Pancreas (tissue), 10 donors: ENCODE results near the gene DLG2. TPM values are rescaled to one million over a fixed set of nuclear protein-coding genes. Genes with fewer than 3 reads are reported as not detected.

Source experiments
- ATAC-seq, 4 donors: fragments of 200-7000 bp; cut with Tn5 transposase; one replicate each; pipeline versions ENCODE4 v1.8.0 to v1.9.1; 2020; ENCODE audit warnings: mild to moderate bottlenecking in 4 of 4, moderate library complexity in 4 of 4
- DNase-seq, 6 donors: peaks; one replicate each; pipeline ENCODE4 v3.0.0-alpha.2; 2020
- FAIRE-seq: peaks from 2 replicates; lab custom pipeline; 2012; peaks lifted over from hg19 to GRCh38; lab: Jason Lieb, UNC
- H3K27ac ChIP-seq, 4 donors: fragments of 200-600 bp; sonication (generic); 1 replicate in 3 of 4; 2 replicates in 1 of 4; pipeline versions ENCODE4 v1.5.0 to v1.8.0; 2020
- H3K27me3 ChIP-seq, 4 donors: fragments of 200-600 bp; one replicate each; pipeline ENCODE4 v1.8.0; 2021
- H3K36me3 ChIP-seq, 3 donors: fragments of 200-600 bp; sonication (generic) in 1 of 3; one replicate each; pipeline versions ENCODE4 v1.5.0 to v1.8.0; 2020 to 2021
- H3K4me1 ChIP-seq, 3 donors: fragments of 200-600 bp; one replicate each; pipeline ENCODE4 v1.8.0; 2021
- H3K4me3 ChIP-seq, 4 donors: fragments of 200-600 bp; sonication (generic) in 2 of 4; one replicate each; pipeline versions ENCODE4 v1.5.0 to v1.8.0; 2020 to 2021
- H3K9me3 ChIP-seq, 4 donors: fragments of 200-600 bp; one replicate each; pipeline ENCODE4 v1.8.0; 2021
- WGBS, 2 donors: extraction: QIAGEN DNeasy Blood & Tissue Kit; methylation state at CpG; one replicate each; pipeline ENCODE4 v1.1.7; 2013; 5-methylcytosine and 5-hydroxymethylcytosine counted together
- intact Hi-C, 3 donors: fragments of 100-400 bp; cut with DNase I; formaldehyde crosslinking; loops; one replicate each; pipeline versions ENCODE4 v1.11.1 to v1.14.2; 2022
- polyA plus RNA-seq, 2 donors: library from polyadenylated mRNA; stranded (reverse); fragments of 200-250 nt; gene quantifications; one replicate each; pipeline ENCODE4 v1.2.3, GENCODE V29; 2013
- total RNA-seq, 6 donors: library from RNA; stranded (reverse); fragmentation: NEBNext Ultra II Directional in 4 of 6; extraction: Animal tissue kit (Norgen Biotek cat#: 25700) in 4 of 6; gene quantifications; one replicate each; pipeline versions ENCODE4 v1.2.1 to v1.2.4, GENCODE V29; 2021 to 2023
- TF ChIP-seq, protein P1 (sequence below), 4 donors: fragments of 200-600 bp; sonication (generic) in 3 of 4; IDR thresholded peaks; one replicate each; pipeline versions ENCODE4 v1.5.0 to v1.8.0; 2021; ENCODE audit warnings: antibody characterized with exemption in 4 of 4
- donor health status: healthy with polysubstance abuse.
- donor health status: DM: no; HTN: no; CAD: no; lungs with moderate emphysema.
- donor health status: DM: no; HTN: no; CAD: no.
- donor health status: control.
- donor health status: control.
- donor health status: Bipolar disorder and iron deficiency.
- donor health status: DM: yes; HTN: yes; CAD: no.
- donor health status: DM: no; HTN: no; CAD: no.
- donor health status: DM: no; HTN: no; CAD: no.
- donor health status: DM: yes; HTN: yes; CAD: no.

Gene DLG2
- total and polyA plus RNA-seq, 8 donors: 1.2 to 5.4 (median 3.6) TPM

DNA sequence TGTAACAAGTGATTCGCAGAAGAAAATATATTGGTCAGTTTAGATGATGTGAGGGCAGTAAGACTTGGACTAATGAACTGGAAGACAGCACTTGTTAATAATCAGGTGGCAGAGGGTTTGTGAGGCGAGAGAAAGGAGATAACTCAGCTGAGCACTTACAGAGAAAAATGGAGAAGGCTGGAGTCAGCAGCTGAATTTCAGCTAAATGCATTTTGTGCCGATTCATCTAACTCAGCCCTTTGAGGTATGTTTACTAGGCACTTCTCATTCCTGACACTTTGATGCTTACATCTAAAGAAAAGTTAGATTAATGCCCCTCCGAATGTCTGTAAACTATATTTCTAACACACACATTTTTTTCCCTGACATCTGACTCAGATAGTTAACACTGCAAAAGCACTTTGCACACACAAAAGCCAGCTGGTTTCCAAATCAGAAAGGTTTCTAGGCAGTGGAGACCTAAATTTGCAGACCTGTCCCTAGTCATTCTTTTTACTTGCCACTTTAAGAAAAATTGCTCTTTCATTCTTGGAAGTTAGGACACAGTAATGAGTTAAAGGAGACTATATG lies 1481.4 kb downstream of the DLG2 start:
- DNase-seq (no peak), ATAC-seq (peak in 1 of 4 donors; percentile 8), FAIRE-seq (no peak)
- no peaks in the 10 kb centered on the region for H3K36me3 ChIP-seq
- H3K4me3 ChIP-seq: no peak overlapping the region
- no peaks in the 10 kb centered on the region for H3K4me1 ChIP-seq
- 38 to 44% methylated on average over 4 of the region's 4 CpGs for WGBS, 2 donors
- intact Hi-C loops: no loop called here
- H3K9me3 ChIP-seq: no peaks in the 10 kb centered on the region
- H3K27ac ChIP-seq: no peak overlapping the region
- H3K27me3 ChIP-seq: no peaks in the 10 kb centered on the region
- TF ChIP-seq, protein P1, sequence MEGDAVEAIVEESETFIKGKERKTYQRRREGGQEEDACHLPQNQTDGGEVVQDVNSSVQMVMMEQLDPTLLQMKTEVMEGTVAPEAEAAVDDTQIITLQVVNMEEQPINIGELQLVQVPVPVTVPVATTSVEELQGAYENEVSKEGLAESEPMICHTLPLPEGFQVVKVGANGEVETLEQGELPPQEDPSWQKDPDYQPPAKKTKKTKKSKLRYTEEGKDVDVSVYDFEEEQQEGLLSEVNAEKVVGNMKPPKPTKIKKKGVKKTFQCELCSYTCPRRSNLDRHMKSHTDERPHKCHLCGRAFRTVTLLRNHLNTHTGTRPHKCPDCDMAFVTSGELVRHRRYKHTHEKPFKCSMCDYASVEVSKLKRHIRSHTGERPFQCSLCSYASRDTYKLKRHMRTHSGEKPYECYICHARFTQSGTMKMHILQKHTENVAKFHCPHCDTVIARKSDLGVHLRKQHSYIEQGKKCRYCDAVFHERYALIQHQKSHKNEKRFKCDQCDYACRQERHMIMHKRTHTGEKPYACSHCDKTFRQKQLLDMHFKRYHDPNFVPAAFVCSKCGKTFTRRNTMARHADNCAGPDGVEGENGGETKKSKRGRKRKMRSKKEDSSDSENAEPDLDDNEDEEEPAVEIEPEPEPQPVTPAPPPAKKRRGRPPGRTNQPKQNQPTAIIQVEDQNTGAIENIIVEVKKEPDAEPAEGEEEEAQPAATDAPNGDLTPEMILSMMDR (IDR thresholded peaks at IDR 0.05): no peak

DNA sequence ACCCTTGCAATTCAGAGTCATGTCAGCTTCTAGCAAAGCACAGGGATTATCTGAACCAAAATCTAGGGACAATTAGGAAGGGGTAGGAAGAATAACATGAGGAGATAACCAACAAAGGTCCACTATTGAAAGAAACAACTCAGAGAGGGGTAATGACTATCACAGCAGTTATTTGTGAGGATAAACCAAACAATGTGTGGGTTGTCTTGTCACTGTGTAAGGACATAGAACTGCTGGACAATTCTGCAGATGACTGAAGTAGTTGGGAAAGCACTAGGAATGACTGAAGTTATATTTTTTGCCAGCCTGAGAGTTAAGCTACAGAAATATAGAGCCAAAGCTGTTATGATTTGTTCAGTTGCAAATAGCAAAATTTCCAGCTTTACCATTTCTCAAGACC lies 1482.6 kb downstream of the DLG2 start:
- DNase-seq (no peak), ATAC-seq (no peak), FAIRE-seq (no peak)
- TF ChIP-seq, protein P1 (IDR thresholded peaks at IDR 0.05): no peak
- H3K4me1 ChIP-seq: no peaks in the 10 kb centered on the region
- H3K36me3 ChIP-seq: no peaks in the 10 kb centered on the region
- no peak overlapping the region for H3K27ac ChIP-seq
- H3K27me3 ChIP-seq: no peaks in the 10 kb centered on the region
- H3K9me3 ChIP-seq: no peaks in the 10 kb centered on the region
- intact Hi-C loops: no loop called here
- H3K4me3 ChIP-seq: no peak overlapping the region

DNA sequence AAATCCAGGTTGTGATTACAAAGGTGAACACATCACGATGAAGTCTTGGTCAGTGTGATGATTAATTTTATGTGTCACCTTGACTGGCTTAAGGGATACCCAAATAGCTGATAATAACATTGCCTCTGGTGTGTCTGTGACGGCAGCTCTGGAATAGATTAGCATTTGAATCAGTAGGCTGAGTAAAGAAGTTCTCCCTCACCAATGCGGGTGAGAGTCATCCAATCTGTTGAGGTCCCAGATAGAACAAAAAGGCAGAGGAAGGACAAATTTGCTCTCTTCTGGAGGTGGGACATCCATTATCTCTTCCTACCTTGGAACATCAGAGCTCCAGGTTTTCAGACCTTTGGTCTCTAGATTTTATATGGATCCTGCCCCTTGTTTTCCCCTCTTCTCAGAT lies 1484.7 kb downstream of the DLG2 start:
- DNase-seq: no peak
- H3K27me3 ChIP-seq: no peaks in the 10 kb centered on the region
- intact Hi-C loops: no loop called here
- no peaks in the 10 kb centered on the region for H3K4me1 ChIP-seq
- H3K36me3 ChIP-seq: no peaks in the 10 kb centered on the region
- TF ChIP-seq, protein P1 (IDR thresholded peaks at IDR 0.05): no peak
- no peaks in the 10 kb centered on the region for H3K9me3 ChIP-seq
- no peak for ATAC-seq
- WGBS, 2 donors: 66 to 67% methylated on average over 3 of the region's 3 CpGs
- no peak for FAIRE-seq
- H3K4me3 ChIP-seq: no peak overlapping the region
- no peak overlapping the region for H3K27ac ChIP-seq

DNA sequence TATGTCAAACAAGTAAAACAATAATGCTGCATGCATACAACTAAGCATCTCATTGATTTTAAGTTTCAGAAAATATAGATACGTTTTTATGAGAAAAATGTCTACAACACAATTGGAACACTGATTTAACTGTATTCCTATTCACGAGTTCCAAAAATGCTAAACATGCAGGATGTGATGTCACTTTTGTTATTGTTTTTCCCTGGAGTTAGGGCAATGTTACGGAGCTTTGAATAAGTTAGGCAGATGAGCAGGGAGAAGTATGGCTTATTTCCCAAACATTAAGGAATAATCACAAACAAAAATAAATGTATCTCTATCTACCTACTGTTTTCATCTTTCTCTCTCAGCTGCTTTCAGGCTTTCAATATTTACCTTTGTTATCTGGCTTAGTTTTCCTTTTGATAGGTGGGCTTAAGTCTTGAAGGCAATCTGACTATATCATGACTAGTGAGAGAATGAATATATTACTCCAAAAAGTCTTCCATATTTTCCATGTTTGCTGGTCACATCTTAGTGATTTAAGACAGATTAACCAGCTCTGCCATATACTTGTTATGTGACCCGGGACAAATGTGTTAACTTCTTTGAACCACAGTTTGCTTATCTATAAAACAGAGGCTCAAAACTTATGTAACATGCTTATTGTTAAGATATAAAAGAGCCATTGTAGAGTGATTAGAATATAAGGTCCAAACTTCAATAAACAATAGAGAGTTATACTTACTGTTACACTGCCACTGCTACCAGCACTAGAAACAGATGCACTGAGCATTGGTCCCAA lies 1486.6 kb downstream of the DLG2 start:
- no peaks in the 10 kb centered on the region for H3K36me3 ChIP-seq
- no peaks in the 10 kb centered on the region for H3K4me1 ChIP-seq
- TF ChIP-seq, protein P1 (IDR thresholded peaks at IDR 0.05): no peak
- 37 to 41% methylated on average over 4 of the region's 4 CpGs for WGBS, 2 donors
- no peaks in the 10 kb centered on the region for H3K27me3 ChIP-seq
- H3K4me3 ChIP-seq: no peak overlapping the region
- FAIRE-seq (no peak), DNase-seq (no peak), ATAC-seq (no peak)
- no peaks in the 10 kb centered on the region for H3K9me3 ChIP-seq
- H3K27ac ChIP-seq: no peak overlapping the region
- intact Hi-C loops: no loop called here

DNA sequence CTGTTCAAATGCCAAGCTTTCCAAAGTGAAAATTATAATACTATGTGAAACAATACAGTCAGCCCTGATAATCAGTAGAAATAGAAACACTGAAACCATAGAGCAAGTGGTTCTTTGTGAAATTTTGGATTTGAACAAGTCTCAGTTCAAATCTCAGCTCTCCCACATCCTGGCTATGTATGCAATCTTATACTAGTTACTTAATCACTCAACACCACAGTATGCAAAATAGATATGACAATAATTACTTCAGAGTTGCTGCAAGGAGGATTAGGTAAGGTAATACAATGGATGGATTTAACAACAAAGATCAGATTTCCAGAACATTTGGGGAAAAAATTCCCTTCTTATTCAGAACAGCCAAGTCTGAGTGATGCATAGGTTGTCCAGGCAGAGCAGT lies 1489.2 kb downstream of the DLG2 start:
- no peak for ATAC-seq
- Histone ChIP-seq H3K4me1 (no peaks in the 10 kb centered on the region), H3K36me3 (no peaks in the 10 kb centered on the region), H3K9me3 (no peaks in the 10 kb centered on the region), H3K27ac (no peak overlapping the region), H3K4me3 (no peak overlapping the region), H3K27me3 (no peaks in the 10 kb centered on the region)
- intact Hi-C loops: no loop called here
- TF ChIP-seq, protein P1 (IDR thresholded peaks at IDR 0.05): no peak
- FAIRE-seq: no peak
- no peak for DNase-seq
